ENCODE results near the gene FAM199X.
"Not testable (repeated sequence)": the region's sequence is repeated elsewhere in the genome, so short reads cannot be mapped to it uniquely, and the experiment has no call there.

The FAM199X gene

DNA sequence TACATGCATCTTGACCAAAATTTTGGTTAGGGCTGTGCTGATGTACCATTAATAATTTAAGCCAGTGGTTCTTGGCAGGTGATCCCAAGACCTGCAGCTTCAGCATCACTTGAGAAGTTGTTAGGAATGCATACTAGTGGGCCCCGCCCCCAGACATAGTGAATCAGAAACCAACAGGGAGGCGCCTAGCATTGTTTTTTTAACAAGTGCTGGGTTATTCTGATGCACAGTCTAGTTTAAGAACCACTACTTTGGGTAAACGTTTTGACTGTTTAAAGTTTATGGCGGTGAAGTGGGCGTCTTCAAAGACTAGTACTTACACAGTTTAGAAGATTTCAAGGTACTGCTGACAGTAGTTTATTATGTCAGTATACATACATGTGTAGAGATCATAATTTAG is 23.6 kb downstream of the FAM199X start:
- peak; percentile 6 for DNase-seq (ENCODE audit: low spot score)

DNA sequence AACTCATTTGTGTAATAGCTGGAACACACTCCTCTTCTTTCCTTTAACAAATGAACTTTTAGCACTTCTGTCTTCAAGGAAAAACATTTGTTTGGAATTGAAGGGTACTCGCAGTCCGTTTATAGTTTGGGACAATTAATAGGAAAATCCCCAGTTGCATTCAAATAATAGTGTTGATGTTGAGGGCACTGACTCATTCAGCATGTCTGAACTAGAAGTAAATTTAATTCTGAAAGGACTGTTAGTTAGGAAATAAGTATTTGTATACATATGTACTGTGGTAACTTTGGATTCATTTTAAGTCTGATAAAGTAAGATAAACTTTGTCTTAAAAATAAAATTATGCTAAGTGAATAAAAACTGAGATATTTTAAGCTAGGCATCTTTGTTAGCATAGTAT is 27.2 kb downstream of the FAM199X start:
- DNase-seq (ENCODE audit: low spot score): no peak

DNA sequence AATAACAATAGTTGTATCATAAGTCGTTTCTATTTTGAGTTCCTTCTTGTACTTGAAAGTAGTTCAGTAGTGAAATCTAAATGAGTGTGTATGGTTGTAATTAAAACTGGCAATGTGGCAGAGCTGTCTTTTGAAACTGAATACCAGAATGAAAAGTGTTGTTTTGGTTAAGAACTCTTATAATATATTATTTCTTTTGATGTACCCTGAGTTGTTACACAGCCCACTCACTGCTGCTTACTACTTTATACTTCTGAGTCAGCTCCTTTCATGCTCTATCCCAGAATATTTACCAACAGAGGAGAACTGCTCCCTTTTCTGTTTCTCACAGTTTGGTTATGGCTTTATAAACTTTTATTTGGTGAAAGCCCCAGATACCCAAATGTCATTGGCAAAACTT is 28.8 kb downstream of the FAM199X start:
- no peak for DNase-seq (ENCODE audit: low spot score)

DNA sequence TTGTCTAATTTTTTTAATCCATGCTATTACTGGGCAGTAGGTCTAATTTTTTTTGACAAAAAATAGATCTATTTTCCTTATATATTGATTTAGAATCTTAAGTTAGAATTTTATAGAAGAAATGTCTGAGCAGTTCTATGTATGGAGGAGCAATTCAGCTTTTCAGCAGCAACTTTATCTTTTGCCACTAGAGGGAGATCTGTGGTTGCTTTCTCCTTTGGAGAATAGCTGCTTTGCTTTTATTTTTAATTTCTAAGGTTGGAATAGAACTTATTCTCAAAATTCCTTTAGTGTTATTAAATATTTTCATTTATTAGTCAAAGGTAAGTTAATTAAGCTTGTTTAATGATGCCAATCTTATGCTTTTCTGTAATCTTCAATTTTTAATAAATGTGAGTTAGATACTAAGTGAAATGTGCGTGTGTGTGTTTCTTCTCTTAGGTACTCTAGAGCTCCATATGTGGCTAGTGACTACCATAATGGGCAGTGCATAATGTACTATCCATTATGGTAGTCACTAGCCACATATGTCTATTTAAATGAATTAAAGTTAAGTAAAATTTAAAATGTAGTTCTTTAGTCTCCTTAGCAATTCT is 29.3 kb downstream of the FAM199X start:
- peak; percentile 10 for DNase-seq (ENCODE audit: low spot score)

DNA sequence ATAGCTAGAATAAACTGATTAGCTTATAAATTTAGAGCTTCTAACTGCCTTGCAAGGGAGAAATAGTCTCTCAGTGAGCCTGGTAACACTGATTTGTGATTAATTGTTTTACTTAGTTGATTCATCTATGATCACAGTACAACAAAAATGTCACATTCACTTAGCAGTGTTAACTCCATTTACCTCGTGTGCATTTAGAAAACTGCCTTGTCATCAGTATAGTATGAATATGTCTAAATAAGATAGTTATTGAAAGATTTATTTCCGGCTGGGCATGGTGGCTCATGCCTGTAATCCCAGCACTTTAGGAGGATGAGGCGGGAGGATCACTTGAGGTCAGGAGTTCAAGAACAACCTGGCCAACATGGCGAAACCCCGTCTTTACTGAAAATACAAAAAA is 39.3 kb downstream of the FAM199X start:
- no peak for DNase-seq (ENCODE audit: low spot score)

DNA sequence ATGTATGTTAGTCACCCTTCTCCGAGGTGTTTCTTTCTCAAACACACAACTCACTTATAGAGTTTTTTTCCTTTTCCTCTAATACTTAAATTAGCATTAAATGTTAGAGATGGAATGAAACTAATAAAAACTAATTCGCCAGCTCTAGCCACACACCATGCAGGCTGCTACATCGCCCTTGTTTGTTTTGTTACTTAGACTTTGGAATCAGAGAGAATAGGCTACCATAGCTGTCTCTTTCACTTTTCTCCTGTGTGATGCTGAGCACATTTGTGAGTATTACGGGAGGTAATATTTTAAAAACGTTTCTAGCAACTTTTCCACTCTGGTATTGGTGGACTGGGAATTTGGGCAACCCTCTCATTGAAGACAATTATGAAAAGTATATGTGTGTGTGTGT is 44.9 kb downstream of the FAM199X start:
- no peak for DNase-seq (ENCODE audit: low spot score)

DNA sequence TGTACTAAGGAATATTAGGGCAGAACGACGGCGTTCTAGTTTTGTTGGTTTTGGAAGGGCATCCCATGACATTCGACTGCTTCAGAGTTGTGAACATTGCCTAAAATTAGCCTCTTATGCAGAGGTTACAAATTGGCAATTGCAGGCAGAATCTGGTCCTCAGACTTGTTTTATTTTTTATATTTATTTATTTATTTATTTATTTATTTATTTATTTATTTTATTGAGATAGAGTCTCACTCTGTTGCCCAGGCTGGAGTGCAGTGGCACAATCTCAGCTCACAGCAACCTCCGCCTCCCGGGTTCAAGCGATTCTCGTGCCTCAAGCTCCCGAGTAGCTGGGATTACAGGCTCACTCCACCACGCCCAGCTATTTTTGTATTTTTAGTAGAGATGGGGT is 63.8 kb downstream of the FAM199X start:
- DNase-seq (ENCODE audit: low spot score): not testable (repeated sequence)
